ENCODE measurements around the gene XXYLT1.

XXYLT1 gene

GRCh38 chr3:195177422-195178123, 93.4 kb downstream of the XXYLT1 start:
- no peak for ATAC-seq
- TF ChIP-seq ZNF565 (CRISPR knock-in tag; conservative IDR thresholded peaks at IDR 0.05; ENCODE audit: low read depth) (no peak), RARB (CRISPR knock-in tag; IDR thresholded peaks at IDR 0.05) (no peak), OSR1 (CRISPR knock-in tag; IDR thresholded peaks at IDR 0.05) (no peak), TOX (CRISPR knock-in tag; IDR thresholded peaks at IDR 0.05; ENCODE audit: borderline replicate concordance) (no peak), ISL1 (CRISPR knock-in tag; IDR thresholded peaks at IDR 0.05) (no peak), ZNF70 (CRISPR knock-in tag; IDR thresholded peaks at IDR 0.05) (no peak), ZNF8 (CRISPR knock-in tag; IDR thresholded peaks at IDR 0.05) (no peak), CSDC2 (CRISPR knock-in tag; IDR thresholded peaks at IDR 0.05) (no peak)
- TF ChIP-seq, protein P1, sequence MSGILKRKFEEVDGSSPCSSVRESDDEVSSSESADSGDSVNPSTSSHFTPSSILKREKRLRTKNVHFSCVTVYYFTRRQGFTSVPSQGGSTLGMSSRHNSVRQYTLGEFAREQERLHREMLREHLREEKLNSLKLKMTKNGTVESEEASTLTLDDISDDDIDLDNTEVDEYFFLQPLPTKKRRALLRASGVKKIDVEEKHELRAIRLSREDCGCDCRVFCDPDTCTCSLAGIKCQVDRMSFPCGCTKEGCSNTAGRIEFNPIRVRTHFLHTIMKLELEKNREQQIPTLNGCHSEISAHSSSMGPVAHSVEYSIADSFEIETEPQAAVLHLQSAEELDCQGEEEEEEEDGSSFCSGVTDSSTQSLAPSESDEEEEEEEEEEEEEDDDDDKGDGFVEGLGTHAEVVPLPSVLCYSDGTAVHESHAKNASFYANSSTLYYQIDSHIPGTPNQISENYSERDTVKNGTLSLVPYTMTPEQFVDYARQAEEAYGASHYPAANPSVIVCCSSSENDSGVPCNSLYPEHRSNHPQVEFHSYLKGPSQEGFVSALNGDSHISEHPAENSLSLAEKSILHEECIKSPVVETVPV (CRISPR knock-in tag; IDR thresholded peaks at IDR 0.05), result no peak

DNA sequence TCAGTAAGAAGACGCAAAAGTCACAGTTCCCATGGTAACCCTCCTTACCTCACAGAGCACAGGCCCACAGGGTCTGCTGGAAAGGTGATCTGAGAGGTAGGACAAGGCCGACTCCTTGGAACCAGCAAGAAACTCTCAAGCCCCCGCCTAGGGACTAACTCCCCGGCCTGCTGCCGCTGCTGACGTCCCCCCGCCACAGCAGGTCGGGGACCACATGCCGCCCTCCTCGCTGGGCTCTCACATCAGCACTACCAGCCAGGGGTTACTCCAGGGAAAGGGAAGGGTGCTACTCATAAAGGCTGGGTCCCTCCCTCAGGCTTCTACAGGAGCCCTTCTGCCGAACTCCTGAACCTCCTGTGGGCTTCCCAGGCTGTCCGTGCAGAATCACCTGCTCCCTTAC, 94.2 kb downstream of the XXYLT1 start:
- TF ChIP-seq PPARA (CRISPR knock-in tag; IDR thresholded peaks at IDR 0.05; ENCODE audit: borderline replicate concordance), result no peak
- no peak for TF ChIP-seq GLIS3 (CRISPR knock-in tag; IDR thresholded peaks at IDR 0.05)
- no peak for TF ChIP-seq ARNTL (CRISPR knock-in tag; IDR thresholded peaks at IDR 0.05; ENCODE audit: borderline replicate concordance, low read depth)
- TF ChIP-seq CSDC2 (CRISPR knock-in tag; IDR thresholded peaks at IDR 0.05), result no peak
- no peak for TF ChIP-seq OSR1 (CRISPR knock-in tag; IDR thresholded peaks at IDR 0.05)
- TF ChIP-seq ZFP3 (CRISPR knock-in tag; IDR thresholded peaks at IDR 0.05), result no peak
- no peak for TF ChIP-seq TOX (CRISPR knock-in tag; IDR thresholded peaks at IDR 0.05; ENCODE audit: borderline replicate concordance)
- TF ChIP-seq TCF4 (CRISPR knock-in tag; IDR thresholded peaks at IDR 0.05; ENCODE audit: borderline replicate concordance), result no peak
- no peak for TF ChIP-seq ESRRG (CRISPR knock-in tag; IDR thresholded peaks at IDR 0.05)
- TF ChIP-seq BACH2 (CRISPR knock-in tag; IDR thresholded peaks at IDR 0.05; ENCODE audit: borderline replicate concordance), result no peak
- TF ChIP-seq PATZ1 (CRISPR knock-in tag; IDR thresholded peaks at IDR 0.05; ENCODE audit: borderline replicate concordance), result no peak
- TF ChIP-seq ZFP30 (CRISPR knock-in tag; IDR thresholded peaks at IDR 0.05), result no peak
- TF ChIP-seq, protein P1 (CRISPR knock-in tag; IDR thresholded peaks at IDR 0.05), result no peak
- TF ChIP-seq ZC3H10 (CRISPR knock-in tag; IDR thresholded peaks at IDR 0.05), result no peak
- no peak for ATAC-seq

GRCh38 chr3:195175476-195176337, 95.3 kb downstream of the XXYLT1 start:
- ATAC-seq, result no peak
- TF ChIP-seq OSR1 (CRISPR knock-in tag; IDR thresholded peaks at IDR 0.05) (no peak), SNAI2 (CRISPR knock-in tag; IDR thresholded peaks at IDR 0.05) (no peak)
- TF ChIP-seq, protein P1 (CRISPR knock-in tag; IDR thresholded peaks at IDR 0.05), result no peak

DNA sequence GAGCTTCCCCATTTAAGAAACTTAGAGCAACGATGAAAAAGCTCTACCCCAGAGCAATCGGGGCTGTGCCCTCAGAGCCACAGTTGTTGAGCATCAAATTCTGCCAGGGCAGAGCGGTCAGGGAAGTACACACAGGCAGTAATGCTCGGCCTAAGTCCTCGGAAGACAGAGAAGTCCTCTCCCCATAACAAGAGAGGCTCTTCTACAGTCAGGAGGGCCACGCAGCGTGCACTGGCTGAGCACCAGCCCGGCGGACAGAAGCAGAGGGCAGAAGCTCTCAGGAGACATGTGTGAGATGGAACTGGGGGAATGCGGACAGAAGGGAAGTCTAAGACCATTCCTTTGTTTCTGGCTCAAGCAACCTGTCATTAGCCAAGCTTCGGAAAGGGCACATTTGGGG, 95.9 kb downstream of the XXYLT1 start:
- no peak for ATAC-seq
- no peak for TF ChIP-seq RARB (CRISPR knock-in tag; IDR thresholded peaks at IDR 0.05)
- TF ChIP-seq ZNF70 (CRISPR knock-in tag; IDR thresholded peaks at IDR 0.05), result no peak
- TF ChIP-seq, protein P2, sequence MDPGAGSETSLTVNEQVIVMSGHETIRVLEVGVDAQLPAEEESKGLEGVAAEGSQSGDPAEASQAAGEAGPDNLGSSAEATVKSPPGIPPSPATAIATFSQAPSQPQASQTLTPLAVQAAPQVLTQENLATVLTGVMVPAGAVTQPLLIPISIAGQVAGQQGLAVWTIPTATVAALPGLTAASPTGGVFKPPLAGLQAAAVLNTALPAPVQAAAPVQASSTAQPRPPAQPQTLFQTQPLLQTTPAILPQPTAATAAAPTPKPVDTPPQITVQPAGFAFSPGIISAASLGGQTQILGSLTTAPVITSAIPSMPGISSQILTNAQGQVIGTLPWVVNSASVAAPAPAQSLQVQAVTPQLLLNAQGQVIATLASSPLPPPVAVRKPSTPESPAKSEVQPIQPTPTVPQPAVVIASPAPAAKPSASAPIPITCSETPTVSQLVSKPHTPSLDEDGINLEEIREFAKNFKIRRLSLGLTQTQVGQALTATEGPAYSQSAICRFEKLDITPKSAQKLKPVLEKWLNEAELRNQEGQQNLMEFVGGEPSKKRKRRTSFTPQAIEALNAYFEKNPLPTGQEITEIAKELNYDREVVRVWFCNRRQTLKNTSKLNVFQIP (CRISPR knock-in tag; IDR thresholded peaks at IDR 0.05; ENCODE audit: borderline replicate concordance, low read depth), result no peak
- no peak for TF ChIP-seq BACH2 (CRISPR knock-in tag; IDR thresholded peaks at IDR 0.05; ENCODE audit: borderline replicate concordance)
- TF ChIP-seq TCF4 (CRISPR knock-in tag; IDR thresholded peaks at IDR 0.05; ENCODE audit: borderline replicate concordance), result no peak
- TF ChIP-seq PATZ1 (CRISPR knock-in tag; IDR thresholded peaks at IDR 0.05; ENCODE audit: borderline replicate concordance), result no peak
- no peak for TF ChIP-seq ZNF8 (CRISPR knock-in tag; IDR thresholded peaks at IDR 0.05)
- no peak for TF ChIP-seq ESRRG (CRISPR knock-in tag; IDR thresholded peaks at IDR 0.05)
- TF ChIP-seq ZNF565 (CRISPR knock-in tag; conservative IDR thresholded peaks at IDR 0.05; ENCODE audit: low read depth), result no peak
